ENCODE data around the gene CCDC18. TPM values are rescaled to one million over a fixed set of nuclear protein-coding genes. Genes with fewer than 3 reads are reported as not detected.

Gene CCDC18
- total RNA-seq, 1 experiment from 2014 or later = 18.9 TPM

GRCh38 chr1:93221913-93222312, 41.4 kb downstream of the CCDC18 start:
- Histone ChIP-seq H3K9ac (ENCODE audit: low read length) (no peak overlapping the region), H2AFZ (ENCODE audit: low read length) (no peak overlapping the region), H3F3A (ENCODE audit: low read length, unreplicated experiment) (no peaks in the 10 kb centered on the region), H3K9me3 (ENCODE audit: low read length) (no peaks in the 10 kb centered on the region), H3K27ac (ENCODE audit: low read length) (no peak overlapping the region), H3K9me2 (replicated peaks; ENCODE audit: low read length) (no peaks in the 10 kb centered on the region), H3K36me3 (ENCODE audit: low read depth, low read length) (peaks cover 48% of the 10 kb centered on the region), H3K4me1 (ENCODE audit: insufficient read depth, low read length) (no peaks in the 10 kb centered on the region), H3K4me3 (ENCODE audit: low read length) (no peak overlapping the region), H4K20me1 (ENCODE audit: low read length) (no peaks in the 10 kb centered on the region), H3K4me2 (ENCODE audit: low read length) (no peak overlapping the region), H3K27me3 (ENCODE audit: low read length) (no peaks in the 10 kb centered on the region), H3K79me2 (ENCODE audit: low read length) (no peaks in the 10 kb centered on the region)
- no peak for ATAC-seq
- ChIA-PET POLR2A (ENCODE audit: unreplicated experiment) (no interaction called here), CTCF (no interaction called here)
- intact Hi-C loops (cut with micrococcal nuclease) = no loop called here
- no peak for DNase-seq
- no TSS peak for BruUV-seq (replicated peaks)
- no peak for TF ChIP-seq CTCF (conservative IDR thresholded peaks at IDR 0.05; ENCODE audit: low read depth, low read length)
- TF ChIP-seq EZH2phosphoT487 (IDR thresholded peaks at IDR 0.05; ENCODE audit: borderline replicate concordance, low read length) = no peak
- TF ChIP-seq EZH2 (IDR thresholded peaks at IDR 0.05; ENCODE audit: low read length, unreplicated experiment) = no peak

GRCh38 chr1:93223023-93223675, 42.6 kb downstream of the CCDC18 start:
- Histone ChIP-seq H3K9ac (ENCODE audit: low read length) (no peak overlapping the region), H2AFZ (ENCODE audit: low read length) (no peak overlapping the region), H3K9me3 (ENCODE audit: low read length) (no peaks in the 10 kb centered on the region), H3K27me3 (ENCODE audit: low read length) (no peaks in the 10 kb centered on the region), H3K79me2 (ENCODE audit: low read length) (no peaks in the 10 kb centered on the region), H3K4me2 (ENCODE audit: low read length) (no peak overlapping the region), H3K36me3 (ENCODE audit: low read depth, low read length) (peaks cover 39% of the 10 kb centered on the region), H3K4me1 (ENCODE audit: insufficient read depth, low read length) (no peaks in the 10 kb centered on the region), H3K9me2 (replicated peaks; ENCODE audit: low read length) (no peaks in the 10 kb centered on the region), H4K20me1 (ENCODE audit: low read length) (no peaks in the 10 kb centered on the region), H3K27ac (ENCODE audit: low read length) (no peak overlapping the region), H3K4me3 (ENCODE audit: low read length) (no peak overlapping the region), H3F3A (ENCODE audit: low read length, unreplicated experiment) (no peaks in the 10 kb centered on the region)
- BruUV-seq (replicated peaks) = no TSS peak
- POLR2A ChIA-PET (ENCODE audit: unreplicated experiment) = no interaction called here
- intact Hi-C loops (cut with micrococcal nuclease) = no loop called here
- CTCF ChIA-PET = no interaction called here
- ATAC-seq = no peak
- DNase-seq = no peak
- TF ChIP-seq EZH2 (IDR thresholded peaks at IDR 0.05; ENCODE audit: low read length, unreplicated experiment) (no peak), EZH2phosphoT487 (IDR thresholded peaks at IDR 0.05; ENCODE audit: borderline replicate concordance, low read length) (no peak), CTCF (conservative IDR thresholded peaks at IDR 0.05; ENCODE audit: low read depth, low read length) (no peak)

- peaks cover 18% of the 10 kb centered on the region for H3K36me3 ChIP-seq (ENCODE audit: low read depth, low read length)
- DNase-seq (no peak), ATAC-seq (no peak)
- H4K20me1 ChIP-seq (ENCODE audit: low read length) = no peaks in the 10 kb centered on the region
- intact Hi-C loops (cut with micrococcal nuclease) = no loop called here
- H3K9me2 ChIP-seq (replicated peaks; ENCODE audit: low read length) = no peaks in the 10 kb centered on the region
- ChIA-PET CTCF (no interaction called here), POLR2A (ENCODE audit: unreplicated experiment) (no interaction called here)
- H3K27me3 ChIP-seq (ENCODE audit: low read length) = no peaks in the 10 kb centered on the region
- no peaks in the 10 kb centered on the region for H3F3A ChIP-seq (ENCODE audit: low read length, unreplicated experiment)
- no peaks in the 10 kb centered on the region for H3K9me3 ChIP-seq (ENCODE audit: low read length)
- H3K4me3 ChIP-seq (ENCODE audit: low read length) = no peak overlapping the region
- H3K27ac ChIP-seq (ENCODE audit: low read length) = no peak overlapping the region
- H2AFZ ChIP-seq (ENCODE audit: low read length) = no peak overlapping the region
- H3K4me1 ChIP-seq (ENCODE audit: insufficient read depth, low read length) = no peaks in the 10 kb centered on the region
- BruUV-seq (replicated peaks) = no TSS peak
- H3K4me2 ChIP-seq (ENCODE audit: low read length) = no peak overlapping the region
- no peak for TF ChIP-seq EZH2 (IDR thresholded peaks at IDR 0.05; ENCODE audit: low read length, unreplicated experiment)
- TF ChIP-seq EZH2phosphoT487 (IDR thresholded peaks at IDR 0.05; ENCODE audit: borderline replicate concordance, low read length) = no peak
- TF ChIP-seq CTCF (conservative IDR thresholded peaks at IDR 0.05; ENCODE audit: low read depth, low read length) = no peak
- no peak overlapping the region for H3K9ac ChIP-seq (ENCODE audit: low read length)
- no peaks in the 10 kb centered on the region for H3K79me2 ChIP-seq (ENCODE audit: low read length)
Observed at GRCh38 chr1:93235261-93235660, 54.7 kb downstream of the CCDC18 start.
